ENCODE data around the gene EPHA5. TPM values are rescaled to one million over a fixed set of nuclear protein-coding genes. Genes with fewer than 3 reads are reported as not detected.

EPHA5 gene
- total RNA-seq, 6 experiments from 2014 or later: not detected

GRCh38 chr4:65624651-65625050 lies 45.6 kb downstream of the EPHA5 start:
- Mint-ChIP-seq H3K27me3 (ENCODE audit: insufficient read depth) (no peaks in the 10 kb centered on the region; the same call in 1 of the 2 replicates), H3K27ac (no peak overlapping the region), H3K9me3 (no peaks in the 10 kb centered on the region), H3K36me3 (ENCODE audit: low read depth) (no peaks in the 10 kb centered on the region), H3K4me1 (ENCODE audit: low read depth) (peaks cover 6% of the 10 kb centered on the region; the same call in 1 of the 2 replicates), H3K4me3 (no peak overlapping the region)
- TF ChIP-seq CTCF (IDR thresholded peaks at IDR 0.05): no peak
- no peak for DNase-seq

GRCh38 chr4:65623506-65623905 lies 46.8 kb downstream of the EPHA5 start:
- TF ChIP-seq CTCF (IDR thresholded peaks at IDR 0.05): no peak
- Mint-ChIP-seq H3K27me3 (ENCODE audit: insufficient read depth) (no peaks in the 10 kb centered on the region; the same call in 1 of the 2 replicates), H3K4me1 (ENCODE audit: low read depth) (peaks cover 6% of the 10 kb centered on the region; the same call in 1 of the 2 replicates), H3K27ac (no peak overlapping the region), H3K36me3 (ENCODE audit: low read depth) (no peaks in the 10 kb centered on the region), H3K9me3 (no peaks in the 10 kb centered on the region), H3K4me3 (no peak overlapping the region)
- peak; percentile 7 for DNase-seq

- H3K27ac Mint-ChIP-seq: no peak overlapping the region
- no peak for DNase-seq
- H3K4me1 Mint-ChIP-seq (ENCODE audit: low read depth): no peaks in the 10 kb centered on the region
- H3K36me3 Mint-ChIP-seq (ENCODE audit: low read depth): no peaks in the 10 kb centered on the region
- no peak for TF ChIP-seq CTCF (IDR thresholded peaks at IDR 0.05)
- H3K9me3 Mint-ChIP-seq: no peaks in the 10 kb centered on the region
- no peaks in the 10 kb centered on the region; the same call in 1 of the 2 replicates for H3K27me3 Mint-ChIP-seq (ENCODE audit: insufficient read depth)
- H3K4me3 Mint-ChIP-seq: no peak overlapping the region
These were observed 52.9 kb downstream of the EPHA5 start for GRCh38 chr4:65617416-65617815.

GRCh38 chr4:65604515-65604914 lies 65.8 kb downstream of the EPHA5 start:
- Mint-ChIP-seq H3K9me3 (no peaks in the 10 kb centered on the region; the same call in 1 of the 2 replicates), H3K36me3 (ENCODE audit: low read depth) (no peaks in the 10 kb centered on the region), H3K27me3 (ENCODE audit: insufficient read depth) (no peaks in the 10 kb centered on the region; the same call in 1 of the 2 replicates), H3K27ac (no peak overlapping the region), H3K4me3 (no peak overlapping the region), H3K4me1 (ENCODE audit: low read depth) (no peaks in the 10 kb centered on the region)
- TF ChIP-seq CTCF (IDR thresholded peaks at IDR 0.05): no peak
- no peak for DNase-seq

GRCh38 chr4:65600656-65601055 lies 69.6 kb downstream of the EPHA5 start:
- no peak for TF ChIP-seq CTCF (IDR thresholded peaks at IDR 0.05)
- DNase-seq: no peak
- no peaks in the 10 kb centered on the region; the same call in 1 of the 2 replicates for H3K27me3 Mint-ChIP-seq (ENCODE audit: insufficient read depth)
- H3K4me1 Mint-ChIP-seq (ENCODE audit: low read depth): no peaks in the 10 kb centered on the region
- H3K9me3 Mint-ChIP-seq: peaks cover 12% of the 10 kb centered on the region
- H3K4me3 Mint-ChIP-seq: no peak overlapping the region
- no peaks in the 10 kb centered on the region for H3K36me3 Mint-ChIP-seq (ENCODE audit: low read depth)
- H3K27ac Mint-ChIP-seq: no peak overlapping the region

GRCh38 chr4:65599340-65599739 lies 70.9 kb downstream of the EPHA5 start:
- Mint-ChIP-seq H3K27me3 (ENCODE audit: insufficient read depth) (no peaks in the 10 kb centered on the region; the same call in 1 of the 2 replicates), H3K4me1 (ENCODE audit: low read depth) (no peaks in the 10 kb centered on the region), H3K9me3 (peaks cover 12% of the 10 kb centered on the region), H3K4me3 (no peak overlapping the region), H3K36me3 (ENCODE audit: low read depth) (no peaks in the 10 kb centered on the region), H3K27ac (no peak overlapping the region)
- TF ChIP-seq CTCF (IDR thresholded peaks at IDR 0.05): no peak
- DNase-seq: no peak
